Anterior cingulate cortex (tissue), 58 donors: ENCODE measurements around the gene MIEF2.
"Not testable (repeated sequence)": the region's sequence is repeated elsewhere in the genome, so short reads cannot be mapped to it uniquely, and the experiment has no call there.

Experiments
- DNase-seq, 58 donors: peaks; one replicate each; lab custom pipeline; 2025; lab: John Stamatoyannopoulos, UW

The MIEF2 gene

GRCh38 chr17:18280766-18281371 is 20.4 kb downstream of the MIEF2 start:
- peak in 1 of 58 donors; percentile 47 for DNase-seq

- DNase-seq: no peak
Measured at GRCh38 chr17:18281788-18282187, 21.3 kb downstream of the MIEF2 start.

- DNase-seq: no peak
Measured at GRCh38 chr17:18285296-18285695, 24.8 kb downstream of the MIEF2 start.

- DNase-seq: no peak
Measured at GRCh38 chr17:18291718-18292540, 31.5 kb downstream of the MIEF2 start.

GRCh38 chr17:18298061-18298460 is 37.6 kb downstream of the MIEF2 start:
- not testable (repeated sequence) for DNase-seq

- DNase-seq: no peak
Measured at GRCh38 chr17:18300725-18301480, 40.4 kb downstream of the MIEF2 start.

GRCh38 chr17:18303206-18303605 is 42.7 kb downstream of the MIEF2 start:
- not testable (repeated sequence) for DNase-seq

GRCh38 chr17:18309202-18309601 is 48.7 kb downstream of the MIEF2 start:
- DNase-seq: no peak

- peak in 4 of 58 donors; percentile 17 to 56 (median 44) for DNase-seq
Measured at GRCh38 chr17:18314059-18314730, 53.7 kb downstream of the MIEF2 start.

- peak; percentile 82 to 100 (median 96) for DNase-seq
Measured at GRCh38 chr17:18314731-18315561, 54.5 kb downstream of the MIEF2 start, which contains the start of the genes SMCR8 and TOP3A. SMCR8 (plus strand) TSS chr17:18315293; CDS start chr17:18315790, 497 bp downstream. TOP3A (minus strand) TSS chr17:18314994; CDS start chr17:18314778, 216 bp downstream.

- DNase-seq: peak in 1 of 58 donors; percentile 51
Measured at GRCh38 chr17:18315562-18315922, 55.1 kb downstream of the MIEF2 start.

GRCh38 chr17:18315961-18316360 is 55.5 kb downstream of the MIEF2 start:
- DNase-seq: no peak
